ENCODE data around the gene U2AF1L4.
A peak's percentile ranks its signal among the peaks of the same experiment; 100 is the strongest.
"Not testable (repeated sequence)": the region's sequence is repeated elsewhere in the genome, so short reads cannot be mapped to it uniquely, and the experiment has no call there.

U2AF1L4 gene

GRCh38 chr19:35780717-35781116 lies 35.5 kb upstream of the U2AF1L4 start:
- no peak for DNase-seq (ENCODE audit: low spot score)

GRCh38 chr19:35780058-35780457 lies 34.8 kb upstream of the U2AF1L4 start:
- no peak for DNase-seq (ENCODE audit: low spot score)

GRCh38 chr19:35779033-35779432 lies 33.8 kb upstream of the U2AF1L4 start:
- no peak for DNase-seq (ENCODE audit: low spot score)

GRCh38 chr19:35777961-35778360 lies 32.7 kb upstream of the U2AF1L4 start:
- no peak for DNase-seq (ENCODE audit: low spot score)

- DNase-seq (ENCODE audit: low spot score): no peak
Observed at GRCh38 chr19:35777086-35777841, 32.0 kb upstream of the U2AF1L4 start.

- DNase-seq (ENCODE audit: low spot score): no peak
Observed at GRCh38 chr19:35776102-35776788, 31.0 kb upstream of the U2AF1L4 start.

- peak; percentile 99 for DNase-seq (ENCODE audit: low spot score)
Observed at GRCh38 chr19:35775298-35776101, 30.3 kb upstream of the U2AF1L4 start, which contains the start of gene ARHGAP33. TSS of gene ARHGAP33 (plus strand) at chr19:35775564. CDS start at chr19:35775659, 95 bp downstream.

- no peak for DNase-seq (ENCODE audit: low spot score)
Observed at GRCh38 chr19:35775046-35775297, 29.8 kb upstream of the U2AF1L4 start.

- DNase-seq (ENCODE audit: low spot score): no peak
Observed at GRCh38 chr19:35774274-35775045, 29.2 kb upstream of the U2AF1L4 start.

- DNase-seq (ENCODE audit: low spot score): no peak
Observed at GRCh38 chr19:35773020-35773806, 28.0 kb upstream of the U2AF1L4 start.

GRCh38 chr19:35772362-35772761 lies 27.1 kb upstream of the U2AF1L4 start:
- not testable (repeated sequence) for DNase-seq (ENCODE audit: low spot score)

- no peak for DNase-seq (ENCODE audit: low spot score)
Observed at GRCh38 chr19:35768082-35768421, 22.8 kb upstream of the U2AF1L4 start.

- DNase-seq (ENCODE audit: low spot score): no peak
Observed at GRCh38 chr19:35767288-35768081, 22.3 kb upstream of the U2AF1L4 start.

- DNase-seq (ENCODE audit: low spot score): no peak
Observed at GRCh38 chr19:35766571-35767104, 21.4 kb upstream of the U2AF1L4 start.

- no peak for DNase-seq (ENCODE audit: low spot score)
Observed at GRCh38 chr19:35764432-35765315, 19.5 kb upstream of the U2AF1L4 start.

- DNase-seq (ENCODE audit: low spot score): no peak
Observed at GRCh38 chr19:35760711-35761349, 15.6 kb upstream of the U2AF1L4 start.

- no peak for DNase-seq (ENCODE audit: low spot score)
Observed at GRCh38 chr19:35759697-35760096, 14.5 kb upstream of the U2AF1L4 start.

- DNase-seq (ENCODE audit: low spot score): peak; percentile 99
Observed at GRCh38 chr19:35757749-35758608, 12.8 kb upstream of the U2AF1L4 start, which contains the start of gene PROSER3. TSS of gene PROSER3 (plus strand) at chr19:35758176. CDS start at chr19:35758216, 40 bp downstream.

Measured in hematopoietic multipotent progenitor cell treated with erythropoietin and hydrocortisone succinate and interleukin-3 and kit ligand, for 15 days (in vitro differentiated cells).